ENCODE data around the gene EVA1A.

GRCh38 chr2:75551434-75551833 lies 9.3 kb downstream of the EVA1A start:
- TF ChIP-seq CTCF (IDR thresholded peaks at IDR 0.05; ENCODE audit: low read depth, low read length, poor library complexity, severe bottlenecking) = no peak
- no peak for TF ChIP-seq EZH2phosphoT487 (IDR thresholded peaks at IDR 0.05; ENCODE audit: borderline replicate concordance, low read length)

Data from DOHH2 (cell line).